ENCODE data around the gene JMJD8.
A peak's percentile ranks its signal among the peaks of the same experiment; 100 is the strongest.

The JMJD8 gene

GRCh38 chr16:721765-722540 is 37.8 kb upstream of the JMJD8 start:
- Histone ChIP-seq H3K9ac (ENCODE audit: low read depth in 1 of 2, low read length in 2 of 2) (no peak overlapping the region), H3K4me1 (ENCODE audit: control insufficient read depth in 2 of 2, insufficient read depth in 2 of 2, low read length in 2 of 2) (peaks cover 32 to 44% of the 10 kb centered on the region in 2 donors), H3K27me3 (ENCODE audit: control insufficient read depth in 2 of 2, insufficient read depth in 2 of 2, low read length in 2 of 2) (peaks cover 9 to 16% of the 10 kb centered on the region in 2 donors), H3K4me3 (ENCODE audit: low read length in 2 of 2) (peak overlapping the region; percentile 50 to 80), H3K36me3 (ENCODE audit: control insufficient read depth in 2 of 2, insufficient read depth in 2 of 2, low read length in 2 of 2) (no peaks in the 10 kb centered on the region), H3K9me3 (ENCODE audit: control insufficient read depth in 2 of 2, low read length in 2 of 2) (no peaks in the 10 kb centered on the region), H3K27ac (ENCODE audit: low read depth in 2 of 2, low read length in 2 of 2) (peak overlapping the region; percentile 87 to 90)

- Histone ChIP-seq H3K9me3 (ENCODE audit: control insufficient read depth in 2 of 2, low read length in 2 of 2) (no peaks in the 10 kb centered on the region), H3K27ac (ENCODE audit: low read depth in 2 of 2, low read length in 2 of 2) (peak within 1 kb of the TSS; percentile 87 to 90), H3K9ac (ENCODE audit: low read depth in 1 of 2, low read length in 2 of 2) (peak within 1 kb of the TSS; percentile 66 to 80), H3K27me3 (ENCODE audit: control insufficient read depth in 2 of 2, insufficient read depth in 2 of 2, low read length in 2 of 2) (peaks cover 10 to 15% of the 10 kb centered on the region in 2 donors), H3K4me3 (ENCODE audit: low read length in 2 of 2) (peak within 1 kb of the TSS; percentile 77 to 80), H3K36me3 (ENCODE audit: control insufficient read depth in 2 of 2, insufficient read depth in 2 of 2, low read length in 2 of 2) (no peaks in the 10 kb centered on the region), H3K4me1 (ENCODE audit: control insufficient read depth in 2 of 2, insufficient read depth in 2 of 2, low read length in 2 of 2) (peaks cover 35 to 41% of the 10 kb centered on the region in 2 donors)
Measured at GRCh38 chr16:720990-721764, 37.0 kb upstream of the JMJD8 start, which contains the start of gene ANTKMT. ANTKMT (plus strand) TSS chr16:721146; CDS start chr16:721275, 129 bp downstream.

GRCh38 chr16:720447-720989 is 36.4 kb upstream of the JMJD8 start:
- no peaks in the 10 kb centered on the region for H3K36me3 ChIP-seq (ENCODE audit: control insufficient read depth in 2 of 2, insufficient read depth in 2 of 2, low read length in 2 of 2)
- H3K27me3 ChIP-seq (ENCODE audit: control insufficient read depth in 2 of 2, insufficient read depth in 2 of 2, low read length in 2 of 2), result peaks cover 10 to 11% of the 10 kb centered on the region in 2 donors
- no peaks in the 10 kb centered on the region for H3K9me3 ChIP-seq (ENCODE audit: control insufficient read depth in 2 of 2, low read length in 2 of 2)
- H3K4me1 ChIP-seq (ENCODE audit: control insufficient read depth in 2 of 2, insufficient read depth in 2 of 2, low read length in 2 of 2), result peaks cover 40 to 42% of the 10 kb centered on the region in 2 donors
- H3K9ac ChIP-seq (ENCODE audit: low read depth in 1 of 2, low read length in 2 of 2), result peak overlapping the region; percentile 66 to 80
- peak overlapping the region; percentile 87 to 90 for H3K27ac ChIP-seq (ENCODE audit: low read depth in 2 of 2, low read length in 2 of 2)
- H3K4me3 ChIP-seq (ENCODE audit: low read length in 2 of 2), result peak overlapping the region; percentile 77 to 80

- peak overlapping the region; percentile 66 to 80 for H3K9ac ChIP-seq (ENCODE audit: low read depth in 1 of 2, low read length in 2 of 2)
- H3K27me3 ChIP-seq (ENCODE audit: control insufficient read depth in 2 of 2, insufficient read depth in 2 of 2, low read length in 2 of 2), result peaks cover 7 to 8% of the 10 kb centered on the region in 2 donors
- H3K9me3 ChIP-seq (ENCODE audit: control insufficient read depth in 2 of 2, low read length in 2 of 2), result no peaks in the 10 kb centered on the region
- H3K36me3 ChIP-seq (ENCODE audit: control insufficient read depth in 2 of 2, insufficient read depth in 2 of 2, low read length in 2 of 2), result no peaks in the 10 kb centered on the region
- H3K27ac ChIP-seq (ENCODE audit: low read depth in 2 of 2, low read length in 2 of 2), result peak overlapping the region; percentile 87 to 90
- H3K4me3 ChIP-seq (ENCODE audit: low read length in 2 of 2), result peak overlapping the region; percentile 77 to 80
- peaks cover 40 to 45% of the 10 kb centered on the region in 2 donors for H3K4me1 ChIP-seq (ENCODE audit: control insufficient read depth in 2 of 2, insufficient read depth in 2 of 2, low read length in 2 of 2)
Measured at GRCh38 chr16:719815-720446, 35.8 kb upstream of the JMJD8 start.

- H3K36me3 ChIP-seq (ENCODE audit: control insufficient read depth in 2 of 2, insufficient read depth in 2 of 2, low read length in 2 of 2), result no peaks in the 10 kb centered on the region
- peaks cover 8 to 9% of the 10 kb centered on the region in 2 donors for H3K27me3 ChIP-seq (ENCODE audit: control insufficient read depth in 2 of 2, insufficient read depth in 2 of 2, low read length in 2 of 2)
- peak overlapping the region; percentile 10 to 52 for H3K9ac ChIP-seq (ENCODE audit: low read depth in 1 of 2, low read length in 2 of 2)
- H3K4me1 ChIP-seq (ENCODE audit: control insufficient read depth in 2 of 2, insufficient read depth in 2 of 2, low read length in 2 of 2), result peaks cover 44 to 47% of the 10 kb centered on the region in 2 donors
- H3K27ac ChIP-seq (ENCODE audit: low read depth in 2 of 2, low read length in 2 of 2), result peak overlapping the region; percentile 53 to 67
- peak overlapping the region; percentile 31 to 41 for H3K4me3 ChIP-seq (ENCODE audit: low read length in 2 of 2)
- no peaks in the 10 kb centered on the region for H3K9me3 ChIP-seq (ENCODE audit: control insufficient read depth in 2 of 2, low read length in 2 of 2)
Measured at GRCh38 chr16:718922-719321, 34.8 kb upstream of the JMJD8 start.

- H3K9me3 ChIP-seq (ENCODE audit: control insufficient read depth in 2 of 2, low read length in 2 of 2), result no peaks in the 10 kb centered on the region
- H3K4me1 ChIP-seq (ENCODE audit: control insufficient read depth in 2 of 2, insufficient read depth in 2 of 2, low read length in 2 of 2), result peaks cover 44 to 47% of the 10 kb centered on the region in 2 donors
- no peak overlapping the region for H3K27ac ChIP-seq (ENCODE audit: low read depth in 2 of 2, low read length in 2 of 2)
- peaks cover 10 to 12% of the 10 kb centered on the region in 2 donors for H3K27me3 ChIP-seq (ENCODE audit: control insufficient read depth in 2 of 2, insufficient read depth in 2 of 2, low read length in 2 of 2)
- no peaks in the 10 kb centered on the region for H3K36me3 ChIP-seq (ENCODE audit: control insufficient read depth in 2 of 2, insufficient read depth in 2 of 2, low read length in 2 of 2)
- no peak overlapping the region for H3K9ac ChIP-seq (ENCODE audit: low read depth in 1 of 2, low read length in 2 of 2)
- peak overlapping the region in 1 of 2 donors; percentile 26 for H3K4me3 ChIP-seq (ENCODE audit: low read length in 2 of 2)
Measured at GRCh38 chr16:718389-718788, 34.3 kb upstream of the JMJD8 start.

GRCh38 chr16:717450-718245 is 33.5 kb upstream of the JMJD8 start:
- Histone ChIP-seq H3K36me3 (ENCODE audit: control insufficient read depth in 2 of 2, insufficient read depth in 2 of 2, low read length in 2 of 2) (no peaks in the 10 kb centered on the region), H3K9ac (ENCODE audit: low read depth in 1 of 2, low read length in 2 of 2) (no peak overlapping the region), H3K9me3 (ENCODE audit: control insufficient read depth in 2 of 2, low read length in 2 of 2) (no peaks in the 10 kb centered on the region), H3K27ac (ENCODE audit: low read depth in 2 of 2, low read length in 2 of 2) (no peak overlapping the region), H3K27me3 (ENCODE audit: control insufficient read depth in 2 of 2, insufficient read depth in 2 of 2, low read length in 2 of 2) (peaks cover 10 to 12% of the 10 kb centered on the region in 2 donors), H3K4me1 (ENCODE audit: control insufficient read depth in 2 of 2, insufficient read depth in 2 of 2, low read length in 2 of 2) (peaks cover 44 to 47% of the 10 kb centered on the region in 2 donors), H3K4me3 (ENCODE audit: low read length in 2 of 2) (no peak overlapping the region)

- Histone ChIP-seq H3K36me3 (ENCODE audit: control insufficient read depth in 2 of 2, insufficient read depth in 2 of 2, low read length in 2 of 2) (no peaks in the 10 kb centered on the region), H3K27ac (ENCODE audit: low read depth in 2 of 2, low read length in 2 of 2) (no peak overlapping the region), H3K9ac (ENCODE audit: low read depth in 1 of 2, low read length in 2 of 2) (no peak overlapping the region), H3K4me3 (ENCODE audit: low read length in 2 of 2) (no peak overlapping the region), H3K27me3 (ENCODE audit: control insufficient read depth in 2 of 2, insufficient read depth in 2 of 2, low read length in 2 of 2) (peaks cover 10 to 12% of the 10 kb centered on the region in 2 donors), H3K9me3 (ENCODE audit: control insufficient read depth in 2 of 2, low read length in 2 of 2) (no peaks in the 10 kb centered on the region), H3K4me1 (ENCODE audit: control insufficient read depth in 2 of 2, insufficient read depth in 2 of 2, low read length in 2 of 2) (peaks cover 43 to 47% of the 10 kb centered on the region in 2 donors)
Measured at GRCh38 chr16:716768-717325, 32.7 kb upstream of the JMJD8 start.

GRCh38 chr16:716200-716568 is 32.0 kb upstream of the JMJD8 start:
- Histone ChIP-seq H3K4me1 (ENCODE audit: control insufficient read depth in 2 of 2, insufficient read depth in 2 of 2, low read length in 2 of 2) (peaks cover 38 to 41% of the 10 kb centered on the region in 2 donors), H3K27ac (ENCODE audit: low read depth in 2 of 2, low read length in 2 of 2) (no peak overlapping the region), H3K36me3 (ENCODE audit: control insufficient read depth in 2 of 2, insufficient read depth in 2 of 2, low read length in 2 of 2) (no peaks in the 10 kb centered on the region), H3K9ac (ENCODE audit: low read depth in 1 of 2, low read length in 2 of 2) (peak overlapping the region in 1 of 2 donors; percentile 20), H3K4me3 (ENCODE audit: low read length in 2 of 2) (peak overlapping the region in 1 of 2 donors; percentile 37), H3K9me3 (ENCODE audit: control insufficient read depth in 2 of 2, low read length in 2 of 2) (no peaks in the 10 kb centered on the region), H3K27me3 (ENCODE audit: control insufficient read depth in 2 of 2, insufficient read depth in 2 of 2, low read length in 2 of 2) (peaks cover 11 to 15% of the 10 kb centered on the region in 2 donors)

Measured in mucosa of rectum (tissue), 2 donors.